DOHH2 (cell line): Measurements from ENCODE around the gene PAK1.

Source experiments
- H3F3A ChIP-seq: fragments of 200-600 bp; sonication (generic), shearing (Covaris generic); 2 replicates; pipeline ENCODE4 v1.6.0; 2016; ENCODE audit warnings: antibody characterized with exemption, mild to moderate bottlenecking; ENCODE audit not compliant: control insufficient read depth, insufficient read depth
- H3K27ac ChIP-seq: fragments of 200-600 bp; sonication (generic); 2 replicates; pipeline ENCODE4 v1.5.1; 2014; ENCODE audit warnings: low read depth, mild to moderate bottlenecking, low read length, moderate library complexity
- H3K27me3 ChIP-seq: fragments of 200-600 bp; sonication (generic); 2 replicates; pipeline ENCODE4 v1.6.1; 2014; ENCODE audit warnings: mild to moderate bottlenecking, low read length, mixed read lengths; ENCODE audit not compliant: control insufficient read depth
- H3K36me3 ChIP-seq: fragments of 200-600 bp; sonication (generic); 2 replicates; pipeline ENCODE4 v1.6.1; 2014; ENCODE audit warnings: mild to moderate bottlenecking, low read length, moderate library complexity, mixed read lengths; ENCODE audit not compliant: control insufficient read depth
- H3K4me1 ChIP-seq: fragments of 200-600 bp; sonication (generic); 2 replicates; pipeline ENCODE4 v1.6.1; 2014; ENCODE audit warnings: mild to moderate bottlenecking, low read length, mixed read lengths; ENCODE audit not compliant: control insufficient read depth
- H3K4me2 ChIP-seq: fragments of 200-600 bp; sonication (generic); 2 replicates; pipeline ENCODE4 v1.6.0; 2014; ENCODE audit warnings: mild to moderate bottlenecking, low read length, moderate library complexity
- H3K4me3 ChIP-seq: fragments of 200-600 bp; sonication (generic); 2 replicates; pipeline ENCODE4 v1.5.1; 2014; ENCODE audit warnings: mild to moderate bottlenecking, low read length, mixed read lengths
- H3K79me2 ChIP-seq: fragments of 200-600 bp; sonication (generic); 2 replicates; pipeline ENCODE4 v1.6.1; 2014; ENCODE audit warnings: mild to moderate bottlenecking, low read length, mixed read lengths; ENCODE audit not compliant: control insufficient read depth
- H3K9me2 ChIP-seq: fragments of 200-600 bp; sonication (generic); replicated peaks from 2 replicates; pipeline ENCODE4 v1.6.1; 2014; ENCODE audit warnings: mild to moderate bottlenecking, low read length, mixed read lengths; ENCODE audit not compliant: control insufficient read depth
- H3K9me3 ChIP-seq: fragments of 200-600 bp; sonication (generic); 2 replicates; pipeline ENCODE4 v1.6.1; 2014; ENCODE audit warnings: antibody characterized with exemption, low read length, mixed read lengths; ENCODE audit not compliant: control insufficient read depth, insufficient read depth
- H4K20me1 ChIP-seq: fragments of 200-600 bp; sonication (generic); 2 replicates; pipeline ENCODE4 v1.6.0; 2014; ENCODE audit warnings: low read depth, mild to moderate bottlenecking, antibody characterized with exemption, low read length, moderate library complexity; ENCODE audit not compliant: control insufficient read depth, insufficient read depth
- CTCF ChIP-seq: fragments of 200-600 bp; sonication (generic); IDR thresholded peaks from one replicate; pipeline ENCODE4 v1.5.1; 2014; ENCODE audit warnings: antibody characterized with exemption, mild to moderate bottlenecking, low read depth, low read length; ENCODE audit not compliant: poor library complexity, severe bottlenecking
- EZH2phosphoT487 ChIP-seq: fragments of 200-600 bp; sonication (generic); IDR thresholded peaks from 2 replicates; pipeline ENCODE4 v1.6.1; 2017; ENCODE audit warnings: borderline replicate concordance, mild to moderate bottlenecking, antibody characterized with exemption, low read length, moderate library complexity, mixed read lengths

PAK1 gene

GRCh38 chr11:77322926-77323590, 150.8 kb downstream of the PAK1 start:
- H3K4me2 ChIP-seq: no peak overlapping the region
- H3K36me3 ChIP-seq: no peaks in the 10 kb centered on the region
- no peaks in the 10 kb centered on the region for H3K9me3 ChIP-seq
- H4K20me1 ChIP-seq: no peaks in the 10 kb centered on the region
- H3K4me1 ChIP-seq: no peaks in the 10 kb centered on the region
- no peak overlapping the region for H3K27ac ChIP-seq
- no peak for TF ChIP-seq EZH2phosphoT487
- no peak for TF ChIP-seq CTCF
- H3K79me2 ChIP-seq: no peaks in the 10 kb centered on the region
- no peaks in the 10 kb centered on the region for H3F3A ChIP-seq
- H3K27me3 ChIP-seq: no peaks in the 10 kb centered on the region
- H3K4me3 ChIP-seq: no peak overlapping the region
- H3K9me2 ChIP-seq: no peaks in the 10 kb centered on the region

DNA sequence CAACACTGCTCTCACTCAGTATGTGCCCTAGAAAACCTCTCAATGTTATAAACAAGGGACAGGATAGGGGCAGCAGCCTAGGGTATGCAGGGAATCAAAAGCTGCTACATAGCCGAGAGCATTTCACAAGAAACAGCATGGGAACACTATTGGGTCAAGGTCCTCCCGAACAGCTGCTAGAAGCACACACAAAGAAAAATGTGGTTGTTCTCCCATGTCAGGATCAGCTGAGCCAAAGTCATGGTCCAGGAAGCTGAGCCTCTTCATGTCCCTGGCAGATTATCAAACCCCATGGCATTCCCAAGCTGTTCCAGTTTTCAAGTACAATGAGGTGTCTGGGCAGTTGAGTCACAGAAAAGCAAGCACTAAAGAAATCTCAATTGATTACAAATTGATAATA, 151.4 kb downstream of the PAK1 start:
- no peaks in the 10 kb centered on the region for H3F3A ChIP-seq
- no peaks in the 10 kb centered on the region for H3K36me3 ChIP-seq
- H3K9me3 ChIP-seq: no peaks in the 10 kb centered on the region
- H3K4me3 ChIP-seq: no peak overlapping the region
- no peaks in the 10 kb centered on the region for H3K4me1 ChIP-seq
- TF ChIP-seq EZH2phosphoT487 (no peak), CTCF (no peak)
- H4K20me1 ChIP-seq: no peaks in the 10 kb centered on the region
- H3K27ac ChIP-seq: no peak overlapping the region
- no peaks in the 10 kb centered on the region for H3K27me3 ChIP-seq
- no peaks in the 10 kb centered on the region for H3K9me2 ChIP-seq
- H3K79me2 ChIP-seq: no peaks in the 10 kb centered on the region
- no peak overlapping the region for H3K4me2 ChIP-seq

- H3F3A ChIP-seq: no peaks in the 10 kb centered on the region
- no peaks in the 10 kb centered on the region for H3K79me2 ChIP-seq
- H3K9me2 ChIP-seq: no peaks in the 10 kb centered on the region
- peaks cover 5% of the 10 kb centered on the region; the same call in 1 of the 2 replicates for H3K27me3 ChIP-seq
- H3K9me3 ChIP-seq: no peaks in the 10 kb centered on the region
- no peaks in the 10 kb centered on the region for H4K20me1 ChIP-seq
- no peaks in the 10 kb centered on the region for H3K36me3 ChIP-seq
- no peak overlapping the region for H3K4me2 ChIP-seq
- no peak for TF ChIP-seq EZH2phosphoT487
- H3K27ac ChIP-seq: no peak overlapping the region
- no peaks in the 10 kb centered on the region for H3K4me1 ChIP-seq
- no peak overlapping the region for H3K4me3 ChIP-seq
Measured at GRCh38 chr11:77320351-77320750, 153.5 kb downstream of the PAK1 start.

GRCh38 chr11:77318600-77318999, 155.3 kb downstream of the PAK1 start:
- Histone ChIP-seq H3K9me2 (no peaks in the 10 kb centered on the region), H3K4me3 (no peak overlapping the region), H3K79me2 (no peaks in the 10 kb centered on the region), H3K9me3 (no peaks in the 10 kb centered on the region), H3K36me3 (no peaks in the 10 kb centered on the region), H3K27me3 (peaks cover 5% of the 10 kb centered on the region; the same call in 1 of the 2 replicates), H3K4me2 (no peak overlapping the region), H3K27ac (no peak overlapping the region), H4K20me1 (no peaks in the 10 kb centered on the region), H3K4me1 (no peaks in the 10 kb centered on the region), H3F3A (no peaks in the 10 kb centered on the region)
- no peak for TF ChIP-seq CTCF
- no peak for TF ChIP-seq EZH2phosphoT487
